ENCODE results near the gene SYNDIG1L.
A peak's percentile ranks its signal among the peaks of the same experiment; 100 is the strongest.
"Not testable (repeated sequence)": the region's sequence is repeated elsewhere in the genome, so short reads cannot be mapped to it uniquely, and the experiment has no call there.

SYNDIG1L gene

GRCh38 chr14:74402401-74403251 lies 23.4 kb downstream of the SYNDIG1L start:
- DNase-seq: no peak

- DNase-seq: peak; percentile 47
Observed at GRCh38 chr14:74401504-74402241, 24.3 kb downstream of the SYNDIG1L start.

- no peak for DNase-seq
Observed at GRCh38 chr14:74400919-74401503, 25.0 kb downstream of the SYNDIG1L start.

- no peak for DNase-seq
Observed at GRCh38 chr14:74400031-74400685, 25.9 kb downstream of the SYNDIG1L start.

GRCh38 chr14:74395094-74395493 lies 30.9 kb downstream of the SYNDIG1L start:
- DNase-seq: no peak

GRCh38 chr14:74394549-74394948 lies 31.5 kb downstream of the SYNDIG1L start:
- DNase-seq: no peak

DNA sequence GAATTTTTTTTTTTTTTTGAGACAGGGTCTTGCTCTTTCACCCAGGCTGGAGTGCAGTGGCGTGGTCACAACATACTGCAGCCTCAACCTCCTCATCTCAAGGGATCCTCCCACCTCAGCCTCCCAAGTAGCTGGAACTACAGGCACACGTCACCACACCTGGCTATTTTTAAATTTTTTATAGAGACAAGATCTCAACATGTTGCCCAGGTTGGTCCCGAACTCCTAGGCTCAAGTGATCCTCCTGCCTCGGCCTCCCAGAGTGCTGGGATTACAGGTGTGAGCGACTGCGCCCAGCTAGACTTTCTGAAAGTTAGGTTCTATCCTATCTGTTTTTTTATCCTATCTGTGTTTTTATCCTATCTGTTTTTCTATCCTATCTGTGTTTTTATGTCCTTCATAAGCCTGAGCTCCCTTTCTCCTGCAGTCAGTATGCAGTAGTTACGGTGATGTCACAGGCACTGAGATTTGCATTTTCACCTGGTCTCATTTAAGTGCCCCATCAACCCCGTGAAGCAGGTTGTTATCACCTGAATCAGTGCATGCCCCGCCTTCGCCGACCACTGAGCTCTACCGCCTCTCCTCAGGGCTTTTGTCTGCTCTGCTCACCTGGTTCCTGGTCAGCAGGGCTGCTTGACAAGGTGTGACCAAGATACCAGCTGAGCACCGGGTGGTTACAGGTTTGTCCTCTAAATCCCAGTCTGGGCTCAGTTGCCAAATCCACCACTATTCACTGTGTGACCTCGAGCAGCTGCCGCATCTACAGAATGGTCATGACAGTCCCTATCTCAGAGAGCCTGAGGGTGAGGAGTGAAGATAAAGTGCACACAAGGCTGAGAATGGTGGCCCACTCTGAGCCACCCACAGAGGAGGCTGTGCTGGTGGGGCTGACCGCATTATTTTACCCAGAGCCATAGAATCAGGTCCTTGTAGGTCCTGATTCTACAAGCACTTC lies 33.1 kb downstream of the SYNDIG1L start:
- no peak for DNase-seq

DNA sequence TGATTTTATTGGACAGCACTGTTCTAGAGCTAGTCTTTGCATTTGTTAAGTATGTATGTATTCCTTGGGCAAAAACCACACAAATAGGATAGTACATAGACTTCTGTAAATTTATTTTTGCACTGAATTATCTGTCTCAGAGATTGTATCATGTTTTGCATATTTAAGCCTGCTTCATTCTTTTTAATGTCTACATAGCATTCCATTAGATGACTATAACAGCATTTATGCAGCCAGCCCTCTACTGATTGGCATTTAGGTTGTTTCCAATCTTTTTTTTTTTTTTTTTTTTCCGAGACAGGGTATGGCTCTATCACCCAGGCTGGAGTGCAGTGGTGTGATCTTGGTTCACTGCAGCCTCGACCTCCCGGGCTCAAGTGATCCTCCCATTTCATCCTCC lies 34.5 kb downstream of the SYNDIG1L start:
- no peak for DNase-seq

DNA sequence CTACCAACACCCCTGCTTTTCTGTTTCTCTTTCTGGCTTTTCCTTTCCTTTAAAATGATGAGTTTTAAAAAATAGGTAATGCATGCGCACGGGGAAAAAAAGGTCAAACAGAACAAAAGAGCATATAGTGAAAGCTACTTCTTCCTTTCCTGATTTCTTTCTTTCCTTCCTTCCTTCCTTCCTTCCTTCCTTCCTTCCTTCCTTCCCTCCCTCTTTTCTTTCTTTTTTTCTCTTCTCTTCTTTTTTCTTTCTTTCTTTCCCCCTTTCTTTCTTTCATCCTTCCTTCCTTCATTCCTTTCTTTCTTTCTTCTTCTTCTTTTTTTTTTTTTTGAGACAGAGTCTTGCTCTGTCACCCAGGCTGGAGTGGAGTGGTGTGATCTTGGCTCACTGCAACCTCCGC lies 35.5 kb downstream of the SYNDIG1L start:
- not testable (repeated sequence) for DNase-seq

DNA sequence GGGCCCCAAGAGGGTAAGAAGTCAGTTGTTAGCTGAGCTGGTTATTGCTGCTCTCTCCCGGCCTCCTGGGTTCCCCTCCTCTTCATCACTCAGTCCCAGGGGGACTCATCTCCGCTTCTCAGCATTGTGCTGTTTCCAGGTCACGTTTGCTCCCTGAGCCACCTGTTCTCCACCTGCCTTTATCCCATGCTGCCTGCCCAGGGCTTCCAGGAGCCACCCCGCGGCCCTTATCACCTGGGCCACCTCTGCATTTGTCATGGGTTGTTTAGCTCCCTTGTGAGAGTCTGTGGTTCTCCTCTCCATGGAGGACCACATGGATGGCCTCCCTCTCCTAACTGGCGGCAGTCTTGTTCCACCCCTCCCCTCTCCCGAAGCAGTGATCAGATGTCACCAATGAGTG lies 36.0 kb downstream of the SYNDIG1L start:
- DNase-seq: no peak

- DNase-seq: no peak
Observed at GRCh38 chr14:74382231-74382630, 43.8 kb downstream of the SYNDIG1L start.

- not testable (repeated sequence) for DNase-seq
Observed at GRCh38 chr14:74381571-74381970, 44.4 kb downstream of the SYNDIG1L start.

DNA sequence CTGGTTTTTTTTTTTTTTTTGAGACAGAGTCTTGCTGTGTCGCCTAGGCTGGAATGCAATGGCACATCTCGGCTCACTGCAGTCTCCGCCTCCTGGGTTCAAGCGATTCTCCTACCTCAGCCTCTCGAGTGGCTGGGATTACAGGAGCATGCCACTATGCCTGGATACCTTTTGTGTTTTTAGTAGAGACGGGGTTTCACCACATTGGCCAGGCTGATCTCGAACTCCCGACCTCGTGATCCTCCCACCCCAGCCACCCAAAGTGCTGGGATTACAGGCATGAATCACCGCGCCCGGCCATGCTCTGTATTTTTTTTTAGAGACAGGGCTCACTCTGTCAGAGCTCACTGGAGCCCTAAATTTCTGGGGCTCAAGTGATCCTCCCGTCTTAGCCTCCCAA lies 45.2 kb downstream of the SYNDIG1L start:
- DNase-seq: no peak

DNA sequence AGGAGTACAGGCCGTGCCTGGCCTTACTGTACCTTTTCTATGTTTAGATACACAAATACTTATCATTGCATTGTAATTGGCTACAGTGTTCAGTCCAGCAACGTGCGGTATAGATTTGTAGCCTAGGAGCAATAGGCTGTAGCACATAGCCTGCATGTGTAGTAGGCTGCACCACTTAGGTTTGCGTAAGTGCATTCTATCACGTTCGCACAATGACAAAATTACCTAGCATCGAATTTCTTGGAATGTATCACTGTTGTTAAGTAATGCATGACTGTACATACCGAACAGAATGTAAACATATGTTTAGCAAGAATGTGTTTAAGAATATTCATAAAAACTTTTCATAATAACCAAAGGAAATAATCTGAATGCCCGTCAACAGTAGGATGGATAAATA lies 45.8 kb downstream of the SYNDIG1L start:
- no peak for DNase-seq

DNA sequence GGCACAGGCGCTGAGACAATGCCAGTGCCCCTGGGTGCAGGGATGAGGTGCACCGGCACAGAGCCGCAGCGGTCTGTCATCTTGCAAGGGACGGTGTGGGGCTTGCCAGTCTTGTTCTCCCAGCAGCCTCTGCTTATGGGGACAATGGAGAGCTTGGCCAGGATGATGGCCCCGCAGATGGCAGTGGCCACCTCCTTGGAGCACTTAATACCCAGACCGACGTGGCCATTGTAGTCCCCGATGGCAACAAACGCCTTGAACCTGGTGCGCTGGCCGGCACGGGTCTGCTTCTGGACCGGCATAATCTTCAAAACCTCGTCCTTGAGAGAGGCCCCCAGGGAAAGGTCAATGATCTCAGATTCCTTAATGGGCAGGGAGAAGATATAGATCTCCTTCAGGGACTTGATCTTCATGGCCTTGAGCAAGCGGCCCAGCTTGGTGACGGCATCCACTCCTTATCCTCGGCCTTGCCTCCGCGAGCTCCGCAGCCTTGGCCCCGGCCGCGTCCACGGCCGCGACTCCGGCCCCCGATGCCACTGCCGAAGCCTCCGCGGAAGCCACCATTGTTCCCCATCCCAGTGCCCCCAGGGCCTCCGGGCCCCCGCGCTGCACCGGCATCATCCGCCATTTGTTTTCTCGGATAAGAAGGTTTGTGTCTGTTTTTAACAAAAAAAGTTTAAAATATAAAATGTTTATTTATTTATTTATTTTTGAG lies 47.9 kb downstream of the SYNDIG1L start:
- no peak for DNase-seq

DNA sequence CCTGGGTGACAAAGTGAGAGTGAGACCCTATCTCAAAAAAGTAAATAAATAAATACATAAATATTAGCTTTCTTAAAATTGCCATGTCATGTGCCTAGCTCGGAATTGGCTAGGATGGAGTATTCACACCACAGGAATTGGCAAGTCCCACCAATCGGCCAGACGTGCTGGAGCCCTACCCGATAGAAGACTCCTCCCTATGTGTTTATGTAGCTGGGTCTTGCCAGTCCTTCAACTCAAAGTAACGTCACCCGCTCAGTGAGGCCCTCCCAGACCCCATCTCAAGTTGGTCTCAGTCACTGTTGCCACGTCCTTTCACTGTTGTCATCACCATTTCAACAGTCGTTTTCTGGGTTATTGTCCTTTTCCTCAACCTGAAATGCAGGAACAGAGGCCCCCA lies 57.6 kb downstream of the SYNDIG1L start:
- DNase-seq: no peak

DNA sequence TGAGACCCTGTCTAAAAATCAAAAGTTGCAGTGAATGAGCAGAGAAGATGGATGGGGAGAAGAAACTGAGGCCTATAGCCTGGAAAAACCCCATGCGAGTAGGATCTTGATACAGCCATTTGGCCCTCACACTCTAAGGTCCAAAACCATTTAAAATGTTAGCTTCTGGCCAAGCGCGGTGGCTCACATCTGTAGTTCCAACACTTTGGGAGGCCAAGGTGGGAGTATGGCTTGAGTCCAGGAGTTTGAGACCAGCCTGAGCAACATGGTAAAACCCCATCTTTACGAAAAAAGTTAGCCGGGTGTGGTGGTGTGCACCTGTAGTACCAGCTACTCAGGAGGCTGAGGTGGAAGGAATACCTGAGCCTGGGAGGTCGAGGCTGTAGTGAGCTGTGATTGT lies 58.0 kb downstream of the SYNDIG1L start:
- DNase-seq: no peak

GRCh38 chr14:74364271-74364880 lies 61.6 kb downstream of the SYNDIG1L start:
- no peak for DNase-seq

- peak; percentile 44 for DNase-seq
Observed at GRCh38 chr14:74362361-74362915, 63.6 kb downstream of the SYNDIG1L start.

DNA sequence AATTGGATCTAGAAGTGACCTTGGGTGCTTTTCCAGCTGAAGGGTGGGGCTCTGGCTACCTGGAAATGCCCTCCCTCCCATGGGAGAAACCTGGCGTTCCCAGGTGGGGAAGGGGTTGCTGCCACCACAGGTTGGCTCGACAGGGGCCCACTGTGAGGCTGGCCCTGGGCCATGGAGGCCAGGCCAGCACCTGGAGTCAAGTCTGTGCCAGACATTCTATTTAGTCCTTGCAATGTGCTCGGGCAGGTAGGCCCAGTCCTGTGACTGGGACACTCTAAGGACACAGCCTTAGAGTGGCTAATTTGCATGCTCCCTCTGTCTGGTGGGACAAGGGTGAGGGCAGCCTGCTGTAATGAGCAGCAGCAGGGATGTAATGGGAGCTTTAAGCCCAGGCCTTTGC lies 65.8 kb downstream of the SYNDIG1L start:
- no peak for DNase-seq
